ENCODE measurements around the gene SAV1.

DNA sequence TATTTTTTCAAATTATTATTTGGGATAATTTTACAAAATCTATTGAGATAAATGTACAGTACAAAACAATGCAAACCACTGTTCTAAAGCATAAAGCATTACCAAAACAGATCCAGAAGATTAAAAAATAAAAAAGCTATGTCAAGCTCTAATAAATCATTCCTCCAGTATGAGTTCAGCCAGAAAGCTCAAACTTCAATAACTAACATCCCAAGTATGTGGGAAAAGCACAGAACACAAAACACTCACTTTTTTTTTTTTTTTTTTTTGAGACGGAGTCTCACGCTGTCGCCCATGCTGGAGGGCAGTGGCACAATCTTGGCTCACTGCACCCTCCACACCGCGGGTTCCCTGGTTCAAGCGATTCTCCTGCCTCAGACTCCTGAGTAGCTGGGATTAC is 11.3 kb downstream of the SAV1 start:
- TF ChIP-seq, protein P1, sequence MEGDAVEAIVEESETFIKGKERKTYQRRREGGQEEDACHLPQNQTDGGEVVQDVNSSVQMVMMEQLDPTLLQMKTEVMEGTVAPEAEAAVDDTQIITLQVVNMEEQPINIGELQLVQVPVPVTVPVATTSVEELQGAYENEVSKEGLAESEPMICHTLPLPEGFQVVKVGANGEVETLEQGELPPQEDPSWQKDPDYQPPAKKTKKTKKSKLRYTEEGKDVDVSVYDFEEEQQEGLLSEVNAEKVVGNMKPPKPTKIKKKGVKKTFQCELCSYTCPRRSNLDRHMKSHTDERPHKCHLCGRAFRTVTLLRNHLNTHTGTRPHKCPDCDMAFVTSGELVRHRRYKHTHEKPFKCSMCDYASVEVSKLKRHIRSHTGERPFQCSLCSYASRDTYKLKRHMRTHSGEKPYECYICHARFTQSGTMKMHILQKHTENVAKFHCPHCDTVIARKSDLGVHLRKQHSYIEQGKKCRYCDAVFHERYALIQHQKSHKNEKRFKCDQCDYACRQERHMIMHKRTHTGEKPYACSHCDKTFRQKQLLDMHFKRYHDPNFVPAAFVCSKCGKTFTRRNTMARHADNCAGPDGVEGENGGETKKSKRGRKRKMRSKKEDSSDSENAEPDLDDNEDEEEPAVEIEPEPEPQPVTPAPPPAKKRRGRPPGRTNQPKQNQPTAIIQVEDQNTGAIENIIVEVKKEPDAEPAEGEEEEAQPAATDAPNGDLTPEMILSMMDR (CRISPR knock-in tag; IDR thresholded peaks at IDR 0.05), result no peak
- TF ChIP-seq BCL6 (CRISPR knock-in tag; IDR thresholded peaks at IDR 0.05), result no peak
- TF ChIP-seq DPF2 (CRISPR knock-in tag; IDR thresholded peaks at IDR 0.05; ENCODE audit: borderline replicate concordance, low read depth), result no peak
- no peak for TF ChIP-seq CEBPB (IDR thresholded peaks at IDR 0.05; ENCODE audit: borderline replicate concordance, low read depth, low read length)
- TF ChIP-seq TEAD3 (CRISPR knock-in tag; optimal IDR thresholded peaks at IDR 0.05; ENCODE audit: borderline replicate concordance), result no peak
- TF ChIP-seq, protein P2, sequence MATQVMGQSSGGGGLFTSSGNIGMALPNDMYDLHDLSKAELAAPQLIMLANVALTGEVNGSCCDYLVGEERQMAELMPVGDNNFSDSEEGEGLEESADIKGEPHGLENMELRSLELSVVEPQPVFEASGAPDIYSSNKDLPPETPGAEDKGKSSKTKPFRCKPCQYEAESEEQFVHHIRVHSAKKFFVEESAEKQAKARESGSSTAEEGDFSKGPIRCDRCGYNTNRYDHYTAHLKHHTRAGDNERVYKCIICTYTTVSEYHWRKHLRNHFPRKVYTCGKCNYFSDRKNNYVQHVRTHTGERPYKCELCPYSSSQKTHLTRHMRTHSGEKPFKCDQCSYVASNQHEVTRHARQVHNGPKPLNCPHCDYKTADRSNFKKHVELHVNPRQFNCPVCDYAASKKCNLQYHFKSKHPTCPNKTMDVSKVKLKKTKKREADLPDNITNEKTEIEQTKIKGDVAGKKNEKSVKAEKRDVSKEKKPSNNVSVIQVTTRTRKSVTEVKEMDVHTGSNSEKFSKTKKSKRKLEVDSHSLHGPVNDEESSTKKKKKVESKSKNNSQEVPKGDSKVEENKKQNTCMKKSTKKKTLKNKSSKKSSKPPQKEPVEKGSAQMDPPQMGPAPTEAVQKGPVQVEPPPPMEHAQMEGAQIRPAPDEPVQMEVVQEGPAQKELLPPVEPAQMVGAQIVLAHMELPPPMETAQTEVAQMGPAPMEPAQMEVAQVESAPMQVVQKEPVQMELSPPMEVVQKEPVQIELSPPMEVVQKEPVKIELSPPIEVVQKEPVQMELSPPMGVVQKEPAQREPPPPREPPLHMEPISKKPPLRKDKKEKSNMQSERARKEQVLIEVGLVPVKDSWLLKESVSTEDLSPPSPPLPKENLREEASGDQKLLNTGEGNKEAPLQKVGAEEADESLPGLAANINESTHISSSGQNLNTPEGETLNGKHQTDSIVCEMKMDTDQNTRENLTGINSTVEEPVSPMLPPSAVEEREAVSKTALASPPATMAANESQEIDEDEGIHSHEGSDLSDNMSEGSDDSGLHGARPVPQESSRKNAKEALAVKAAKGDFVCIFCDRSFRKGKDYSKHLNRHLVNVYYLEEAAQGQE (IDR thresholded peaks at IDR 0.05; ENCODE audit: borderline replicate concordance in 1 of 2, low read depth in 1 of 2, low read length in 2 of 2), result no peak
